Hepatocyte (in vitro differentiated cells): ENCODE measurements around the gene GPR3. TPM values are rescaled to one million over a fixed set of nuclear protein-coding genes. Genes with fewer than 3 reads are reported as not detected.
A peak's percentile ranks its signal among the peaks of the same experiment; 100 is the strongest.

Source experiments
- DNase-seq: peaks from one replicate; pipeline ENCODE4 v3.0.0-alpha.2; 2016; ENCODE audit warnings: low spot score
- H2AFZ ChIP-seq: fragments of 200-600 bp; sonication (generic); 2 replicates; pipeline ENCODE4 v1.6.0; 2016; ENCODE audit warnings: antibody characterized with exemption, mild to moderate bottlenecking
- H3K27ac ChIP-seq: fragments of 200-600 bp; sonication (generic); 2 replicates; pipeline ENCODE4 v1.5.1; 2016; ENCODE audit warnings: mild to moderate bottlenecking
- H3K27me3 ChIP-seq: fragments of 200-600 bp; sonication (generic); 2 replicates; pipeline ENCODE4 v1.6.1; 2016
- H3K36me3 ChIP-seq: fragments of 200-600 bp; sonication (generic); replicated peaks from 2 replicates; pipeline ENCODE4 v1.5.1; 2016; ENCODE audit warnings: low read depth; ENCODE audit not compliant: insufficient read depth
- H3K4me1 ChIP-seq: fragments of 200-600 bp; sonication (generic); 2 replicates; pipeline ENCODE4 v1.5.1; 2016; ENCODE audit warnings: mild to moderate bottlenecking, moderate library complexity; ENCODE audit not compliant: insufficient read depth
- H3K4me2 ChIP-seq: fragments of 200-600 bp; sonication (generic); 2 replicates; pipeline ENCODE4 v1.6.0; 2016
- H3K4me3 ChIP-seq: fragments of 200-600 bp; sonication (generic); 2 replicates; pipeline ENCODE4 v1.5.1; 2016; ENCODE audit warnings: mild to moderate bottlenecking
- H3K79me2 ChIP-seq: fragments of 200-600 bp; sonication (generic); 2 replicates; pipeline ENCODE4 v1.6.0; 2017; ENCODE audit warnings: mild to moderate bottlenecking
- H3K9me2 ChIP-seq: fragments of 200-600 bp; sonication (generic); replicated peaks from 2 replicates; pipeline ENCODE4 v1.6.0; 2017; ENCODE audit warnings: mild to moderate bottlenecking; ENCODE audit not compliant: insufficient read depth
- H3K9me3 ChIP-seq: fragments of 200-600 bp; sonication (generic); 2 replicates; pipeline ENCODE4 v1.5.1; 2016; ENCODE audit warnings: low read depth, mild to moderate bottlenecking
- H4K20me1 ChIP-seq: fragments of 200-600 bp; sonication (generic); 2 replicates; pipeline ENCODE4 v1.6.0; 2016; ENCODE audit warnings: mild to moderate bottlenecking; ENCODE audit not compliant: insufficient read depth, poor library complexity, severe bottlenecking
- EZH2 ChIP-seq: fragments of 200-600 bp; sonication (generic); IDR thresholded peaks from 2 replicates; pipeline ENCODE4 v1.6.1; 2016; ENCODE audit warnings: antibody characterized with exemption, mild to moderate bottlenecking, borderline replicate concordance
- EZH2phosphoT487 ChIP-seq: fragments of 200-600 bp; sonication (generic); IDR thresholded peaks from one replicate; pipeline ENCODE4 v1.6.1; 2018; ENCODE audit warnings: antibody characterized with exemption, mild to moderate bottlenecking, low read depth, moderate library complexity; ENCODE audit not compliant: unreplicated experiment, severe bottlenecking
- WGBS: methylation state at CpG from one replicate; pipeline ENCODE4 v1.1.6; 2016; ENCODE audit warnings: low lambda C conversion rate; ENCODE audit errors: missing lambda C conversion rate; 5-methylcytosine and 5-hydroxymethylcytosine counted together
- polyA plus RNA-seq: library from polyadenylated mRNA; unstranded; fragments of >200 nt; fragmentation: Nextera tagmentation; extraction: Ambion mirVana; gene quantifications from 2 replicates; pipeline ENCODE4 v1.2.1, GENCODE V29; 2016
- total RNA-seq: library from RNA; depleted of rRNA; stranded (reverse); fragments of >200 nt; gene quantifications from 2 replicates; pipeline ENCODE4 v1.2.3, GENCODE V29; 2014
- TF ChIP-seq, protein P1 (sequence below): fragments of 200-600 bp; sonication (generic); IDR thresholded peaks from 2 replicates; pipeline ENCODE4 v1.5.1; 2016; ENCODE audit warnings: antibody characterized with exemption, mild to moderate bottlenecking; ENCODE audit not compliant: poor library complexity

Gene GPR3
- total and polyA plus RNA-seq, 2 experiments from 2014 or later = 0.47 to 2.2 TPM

DNA sequence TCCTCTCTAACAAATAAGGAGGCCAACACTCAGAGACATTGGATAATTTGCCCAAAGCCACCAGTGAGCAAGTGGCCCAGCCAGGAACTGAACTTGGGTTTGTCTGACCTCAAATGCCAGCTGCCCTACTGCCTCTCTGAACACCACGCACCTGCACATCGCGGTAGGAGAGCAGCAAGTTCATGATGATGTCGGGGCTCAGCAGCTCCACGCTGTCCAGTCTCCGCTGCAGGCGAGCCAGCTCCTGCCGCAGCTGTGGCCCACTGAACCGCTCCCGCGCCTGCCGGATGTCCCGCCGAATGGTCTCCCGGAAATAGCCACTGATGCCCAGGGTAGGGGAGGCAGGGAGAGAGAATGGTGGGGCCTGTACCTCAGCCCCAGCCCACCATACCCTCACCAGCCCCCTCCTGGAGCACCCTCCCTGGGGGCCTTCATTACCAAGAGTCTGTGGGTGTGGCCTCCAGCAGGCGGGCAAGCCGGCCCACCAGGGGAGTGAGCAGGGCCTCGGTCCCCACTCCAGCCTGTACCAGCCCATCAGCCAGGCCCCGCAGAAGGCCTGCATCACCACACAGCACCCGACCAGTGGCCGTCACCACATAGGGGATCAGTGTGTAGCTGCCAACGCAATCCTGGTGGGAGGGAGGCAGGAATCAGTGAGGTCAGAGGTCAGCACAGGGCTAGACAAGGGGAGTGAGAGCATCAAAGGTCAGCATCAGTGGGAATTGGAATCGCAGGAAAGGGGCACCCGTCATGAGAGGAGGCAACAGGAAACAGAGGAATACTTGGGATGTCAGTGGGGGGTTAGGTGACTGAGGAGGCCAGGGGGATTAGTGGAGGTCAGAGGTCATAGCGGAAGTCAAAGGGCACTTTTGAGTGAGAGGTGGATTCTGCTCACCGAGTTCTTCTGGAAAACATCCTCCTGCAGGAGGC is 28.4 kb upstream of the GPR3 start:
- 85% methylated on average over 22 of the region's 26 CpGs for WGBS
- H4K20me1 ChIP-seq = no peaks in the 10 kb centered on the region
- no peaks in the 10 kb centered on the region for H3K79me2 ChIP-seq
- H3K4me3 ChIP-seq = no peak overlapping the region
- no peak overlapping the region for H3K4me2 ChIP-seq
- H3K36me3 ChIP-seq = no peaks in the 10 kb centered on the region
- no peaks in the 10 kb centered on the region for H3K9me3 ChIP-seq
- peaks cover 7% of the 10 kb centered on the region for H3K4me1 ChIP-seq
- no peaks in the 10 kb centered on the region for H3K9me2 ChIP-seq
- no peak overlapping the region for H2AFZ ChIP-seq
- no peak overlapping the region for H3K27ac ChIP-seq
- no peaks in the 10 kb centered on the region for H3K27me3 ChIP-seq
- TF ChIP-seq, protein P1, sequence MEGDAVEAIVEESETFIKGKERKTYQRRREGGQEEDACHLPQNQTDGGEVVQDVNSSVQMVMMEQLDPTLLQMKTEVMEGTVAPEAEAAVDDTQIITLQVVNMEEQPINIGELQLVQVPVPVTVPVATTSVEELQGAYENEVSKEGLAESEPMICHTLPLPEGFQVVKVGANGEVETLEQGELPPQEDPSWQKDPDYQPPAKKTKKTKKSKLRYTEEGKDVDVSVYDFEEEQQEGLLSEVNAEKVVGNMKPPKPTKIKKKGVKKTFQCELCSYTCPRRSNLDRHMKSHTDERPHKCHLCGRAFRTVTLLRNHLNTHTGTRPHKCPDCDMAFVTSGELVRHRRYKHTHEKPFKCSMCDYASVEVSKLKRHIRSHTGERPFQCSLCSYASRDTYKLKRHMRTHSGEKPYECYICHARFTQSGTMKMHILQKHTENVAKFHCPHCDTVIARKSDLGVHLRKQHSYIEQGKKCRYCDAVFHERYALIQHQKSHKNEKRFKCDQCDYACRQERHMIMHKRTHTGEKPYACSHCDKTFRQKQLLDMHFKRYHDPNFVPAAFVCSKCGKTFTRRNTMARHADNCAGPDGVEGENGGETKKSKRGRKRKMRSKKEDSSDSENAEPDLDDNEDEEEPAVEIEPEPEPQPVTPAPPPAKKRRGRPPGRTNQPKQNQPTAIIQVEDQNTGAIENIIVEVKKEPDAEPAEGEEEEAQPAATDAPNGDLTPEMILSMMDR = no peak
- TF ChIP-seq EZH2phosphoT487 (no peak), EZH2 (no peak)
- DNase-seq = no peak

DNA sequence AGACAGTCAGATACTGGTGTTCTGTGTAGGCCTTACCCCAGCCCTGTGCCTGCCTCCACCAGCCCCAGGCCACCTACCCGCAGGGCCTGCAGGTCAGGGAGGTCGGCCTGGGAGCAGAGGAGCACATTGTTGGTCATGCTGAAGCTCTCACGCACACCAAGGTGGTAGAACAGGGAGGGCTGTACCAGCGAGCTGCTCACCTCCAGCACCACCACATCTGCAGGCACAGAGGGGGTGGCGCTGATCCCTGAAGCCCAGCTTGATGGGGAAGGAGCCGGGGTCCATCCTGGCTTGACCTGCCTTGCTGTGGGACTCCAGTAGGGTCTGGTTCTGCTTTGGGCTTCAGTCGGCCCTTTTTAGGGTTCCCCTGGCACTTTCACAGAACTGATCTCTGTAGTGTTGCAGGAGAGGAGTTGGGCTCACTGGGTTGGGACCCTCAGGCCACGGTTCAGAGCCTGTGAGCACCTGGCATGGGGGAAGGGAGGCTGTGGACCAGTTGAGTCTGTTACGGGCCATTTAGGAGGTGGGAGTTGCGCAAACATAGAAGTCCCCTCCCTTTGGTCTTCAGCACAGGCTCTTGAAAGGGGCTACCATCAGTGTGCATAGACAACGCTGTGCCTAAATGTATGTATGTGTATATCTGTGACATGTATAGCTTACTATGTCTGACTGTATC is 27.6 kb upstream of the GPR3 start:
- H3K79me2 ChIP-seq = no peaks in the 10 kb centered on the region
- H3K4me3 ChIP-seq = no peak overlapping the region
- DNase-seq = no peak
- 83% methylated on average over 11 of the region's 11 CpGs for WGBS
- H4K20me1 ChIP-seq = no peaks in the 10 kb centered on the region
- H3K9me3 ChIP-seq = no peaks in the 10 kb centered on the region
- no peaks in the 10 kb centered on the region for H3K36me3 ChIP-seq
- no peaks in the 10 kb centered on the region for H3K9me2 ChIP-seq
- TF ChIP-seq, protein P1 = no peak
- TF ChIP-seq EZH2 = no peak
- TF ChIP-seq EZH2phosphoT487 = no peak
- H3K4me1 ChIP-seq = peaks cover 7% of the 10 kb centered on the region
- H3K27ac ChIP-seq = peak overlapping the region; percentile 90
- peak overlapping the region; percentile 27 for H2AFZ ChIP-seq
- peak overlapping the region; percentile 98 for H3K4me2 ChIP-seq
- H3K27me3 ChIP-seq = no peaks in the 10 kb centered on the region

DNA sequence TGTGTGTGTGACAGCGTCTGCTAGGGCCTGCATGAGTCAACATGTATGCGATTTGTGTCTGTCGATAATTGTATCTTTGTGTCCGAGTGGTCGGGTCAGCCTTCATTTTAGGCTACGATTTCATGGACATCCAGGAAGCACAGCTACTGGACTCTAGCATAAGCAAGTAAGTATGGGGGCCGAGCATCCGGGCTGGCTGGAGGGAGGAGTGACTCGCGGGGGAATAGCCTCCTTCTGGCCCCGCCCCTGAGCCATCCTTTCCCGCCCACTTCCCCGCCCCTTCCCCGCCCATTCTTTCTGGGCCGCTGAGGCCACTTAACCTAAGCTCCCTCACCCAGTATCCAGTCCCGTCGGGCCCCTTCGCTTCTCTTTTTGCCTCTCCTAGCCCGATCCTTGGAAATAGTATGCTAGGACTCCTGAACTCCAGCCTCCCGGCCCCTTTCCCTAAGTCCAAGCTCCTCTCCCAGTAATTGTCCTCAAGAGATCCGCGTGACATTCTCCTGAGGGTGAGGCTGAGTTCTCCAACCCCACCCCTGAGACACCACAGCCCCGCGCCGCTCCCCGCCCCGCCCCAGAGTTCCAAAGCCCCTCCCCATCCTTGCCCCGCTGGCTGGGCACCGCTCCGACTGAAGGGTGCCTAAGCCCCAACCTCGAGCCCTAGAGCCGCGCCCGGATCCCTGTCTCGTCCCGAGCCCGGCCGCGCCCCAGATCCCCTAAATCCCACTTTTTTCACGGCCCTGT is 26.9 kb upstream of the GPR3 start:
- Histone ChIP-seq H3K36me3 (no peaks in the 10 kb centered on the region), H3K9me2 (no peaks in the 10 kb centered on the region), H3K79me2 (no peaks in the 10 kb centered on the region), H3K4me2 (peak overlapping the region; percentile 98), H3K4me1 (peaks cover 7% of the 10 kb centered on the region), H3K27ac (peak overlapping the region; percentile 90), H4K20me1 (no peaks in the 10 kb centered on the region), H3K9me3 (no peaks in the 10 kb centered on the region), H3K27me3 (no peaks in the 10 kb centered on the region), H2AFZ (peak overlapping the region; percentile 64), H3K4me3 (peak overlapping the region; percentile 47)
- 13% methylated on average over 23 of the region's 40 CpGs for WGBS
- DNase-seq = peak; percentile 93
- TF ChIP-seq, protein P1 = no peak
